Right lobe of liver (tissue), 4 donors: ENCODE results near the gene CAMK4.

Experiments used
- POLR2A ChIP-seq: fragments of 450-650 bp; IDR thresholded peaks from one replicate; pipeline ENCODE4 v1.6.1; 2017; ENCODE audit warnings: antibody characterized with exemption, mild to moderate bottlenecking
- TF ChIP-seq, protein P1 (sequence below), 4 donors: fragments of 200-600 bp in 3 of 4; fragments of 450-650 bp in 1 of 4; IDR thresholded peaks; one replicate each; pipeline versions ENCODE4 v1.5.1 to v1.8.0; 2016 to 2022; ENCODE audit warnings: antibody characterized with exemption in 4 of 4, mild to moderate bottlenecking in 2 of 4
- donor health status: DM: no; HTN: no; CAD: no.
- donor health status: DM: no; HTN: no; CAD: no.
- donor health status: DM: no; HTN: yes; CAD: no.

DNA sequence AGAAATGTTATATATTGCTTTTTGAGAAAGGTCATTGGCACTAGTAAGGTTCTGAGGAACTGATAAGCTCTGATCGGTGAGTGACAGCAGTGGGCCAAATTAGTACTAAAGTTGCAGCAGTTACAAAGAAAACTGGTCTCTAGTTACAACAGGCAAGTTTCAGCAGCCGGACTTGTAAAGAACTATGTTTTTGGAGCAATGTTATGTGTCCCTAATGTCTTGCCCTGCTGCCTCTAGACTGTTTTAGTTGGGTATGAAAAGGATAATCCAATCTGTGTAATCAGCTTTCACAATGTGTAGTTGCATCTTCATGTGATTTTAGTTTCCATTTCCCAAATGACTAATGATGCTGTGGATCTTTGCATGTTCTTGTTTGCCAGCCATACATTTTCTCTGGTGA is 113.5 kb downstream of the CAMK4 start:
- TF ChIP-seq, protein P1, sequence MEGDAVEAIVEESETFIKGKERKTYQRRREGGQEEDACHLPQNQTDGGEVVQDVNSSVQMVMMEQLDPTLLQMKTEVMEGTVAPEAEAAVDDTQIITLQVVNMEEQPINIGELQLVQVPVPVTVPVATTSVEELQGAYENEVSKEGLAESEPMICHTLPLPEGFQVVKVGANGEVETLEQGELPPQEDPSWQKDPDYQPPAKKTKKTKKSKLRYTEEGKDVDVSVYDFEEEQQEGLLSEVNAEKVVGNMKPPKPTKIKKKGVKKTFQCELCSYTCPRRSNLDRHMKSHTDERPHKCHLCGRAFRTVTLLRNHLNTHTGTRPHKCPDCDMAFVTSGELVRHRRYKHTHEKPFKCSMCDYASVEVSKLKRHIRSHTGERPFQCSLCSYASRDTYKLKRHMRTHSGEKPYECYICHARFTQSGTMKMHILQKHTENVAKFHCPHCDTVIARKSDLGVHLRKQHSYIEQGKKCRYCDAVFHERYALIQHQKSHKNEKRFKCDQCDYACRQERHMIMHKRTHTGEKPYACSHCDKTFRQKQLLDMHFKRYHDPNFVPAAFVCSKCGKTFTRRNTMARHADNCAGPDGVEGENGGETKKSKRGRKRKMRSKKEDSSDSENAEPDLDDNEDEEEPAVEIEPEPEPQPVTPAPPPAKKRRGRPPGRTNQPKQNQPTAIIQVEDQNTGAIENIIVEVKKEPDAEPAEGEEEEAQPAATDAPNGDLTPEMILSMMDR (IDR thresholded peaks at IDR 0.05), result no peak
- TF ChIP-seq POLR2A, result no peak
